CD4-positive, alpha-beta T cell treated with Interleukin-15 for 4 hours (primary cell): ENCODE results near the gene GOLGA7B.
"Not testable (repeated sequence)": the region's sequence is repeated elsewhere in the genome, so short reads cannot be mapped to it uniquely, and the experiment has no call there.

Experiments
- DNase-seq: peaks from one replicate; pipeline ENCODE4 v3.0.0-alpha.2; 2020; ENCODE audit warnings: low spot score

The GOLGA7B gene

DNA sequence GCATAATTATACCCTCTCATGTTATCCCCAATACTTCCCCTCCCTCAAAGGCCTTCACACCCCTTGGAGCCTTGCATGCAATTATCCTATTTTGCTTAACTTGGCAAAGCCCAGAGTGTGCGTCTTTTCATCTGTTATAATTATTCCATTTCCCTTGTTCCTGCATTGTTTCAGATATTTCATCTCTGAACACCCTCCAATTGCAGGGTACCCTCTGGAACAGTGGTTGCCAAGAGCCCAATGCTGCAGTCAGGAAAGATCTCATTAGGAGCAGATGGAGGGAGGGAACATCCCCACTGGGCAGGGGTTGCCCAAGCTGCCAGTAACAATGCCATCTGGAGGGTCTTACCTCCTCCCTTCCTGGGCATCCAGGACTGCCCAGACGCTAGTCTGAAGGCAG is 18.4 kb upstream of the GOLGA7B start:
- DNase-seq, result no peak

DNA sequence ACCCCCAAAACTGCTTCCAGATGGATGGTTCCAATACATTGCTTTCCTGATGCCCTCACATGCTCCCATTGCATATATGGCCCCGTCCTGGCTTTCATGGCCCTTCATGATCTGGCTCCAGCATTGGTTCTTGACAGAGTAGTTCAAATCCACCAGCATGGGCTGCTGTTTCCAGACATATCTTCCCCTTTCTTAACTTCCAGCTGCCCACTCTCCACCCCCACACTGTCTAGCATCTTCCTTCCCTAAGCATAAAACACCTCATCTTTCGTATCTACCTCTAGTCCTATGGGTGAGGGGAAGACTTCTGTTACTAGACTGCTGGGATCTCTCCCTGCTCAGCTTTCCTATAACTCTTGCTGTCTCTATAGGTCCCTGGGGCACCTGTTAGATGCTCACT is 13.2 kb upstream of the GOLGA7B start:
- no peak for DNase-seq

DNA sequence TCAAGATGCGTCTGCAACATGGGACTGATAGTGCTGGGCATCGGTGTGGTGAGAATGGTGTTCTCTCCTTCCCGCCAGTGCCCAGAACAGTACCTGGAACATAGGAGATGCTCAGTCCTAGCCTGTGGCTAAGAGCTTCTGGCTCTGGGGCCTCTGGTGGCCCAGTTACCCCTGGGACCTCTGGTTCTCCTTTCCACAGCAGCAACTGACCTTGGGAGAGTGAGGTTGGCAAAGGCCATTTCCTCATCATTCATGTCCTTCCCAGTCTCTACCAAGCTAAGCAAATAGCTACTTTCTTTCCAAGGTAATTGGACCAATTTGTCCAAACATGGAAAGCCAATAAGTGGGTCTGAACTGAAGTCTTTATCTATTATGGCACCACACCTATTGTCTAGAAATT is 11.6 kb upstream of the GOLGA7B start:
- no peak for DNase-seq

DNA sequence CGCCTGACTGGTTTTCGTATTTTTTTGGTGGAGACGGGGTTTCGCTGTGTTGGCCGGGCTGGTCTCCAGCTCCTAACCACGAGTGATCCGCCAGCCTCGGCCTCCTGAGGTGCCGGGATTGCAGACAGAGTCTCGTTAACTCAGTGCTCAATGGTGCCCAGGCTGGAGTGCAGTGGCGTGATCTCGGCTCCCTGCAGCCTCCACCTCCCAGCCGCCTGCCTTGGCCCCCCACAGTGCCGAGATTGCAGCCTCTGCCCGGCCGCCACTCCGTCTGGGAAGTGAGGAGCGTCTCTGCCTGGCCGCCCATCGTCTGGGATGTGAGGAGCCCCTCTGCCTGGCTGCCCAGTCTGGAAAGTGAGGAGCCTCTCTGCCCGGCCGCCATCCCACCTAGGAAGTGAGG is 8.5 kb upstream of the GOLGA7B start:
- not testable (repeated sequence) for DNase-seq

DNA sequence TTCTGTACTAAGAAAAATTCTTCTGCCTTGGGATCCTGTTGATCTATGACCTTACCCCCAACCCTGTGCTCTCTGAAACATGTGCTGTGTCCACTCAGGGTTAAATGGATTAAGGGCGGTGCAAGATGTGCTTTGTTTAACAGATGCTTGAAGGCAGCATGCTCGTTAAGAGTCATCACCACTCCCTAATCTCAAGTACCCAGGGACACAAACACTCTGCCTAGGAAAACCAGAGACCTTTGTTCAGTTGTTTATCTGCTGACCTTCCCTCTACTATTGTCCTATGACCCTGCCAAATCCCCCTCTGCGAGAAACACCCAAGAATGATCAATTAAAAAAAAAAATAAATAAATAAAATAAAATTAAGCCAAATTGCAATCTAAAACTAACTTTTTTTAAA is 7.5 kb upstream of the GOLGA7B start:
- not testable (repeated sequence) for DNase-seq

DNA sequence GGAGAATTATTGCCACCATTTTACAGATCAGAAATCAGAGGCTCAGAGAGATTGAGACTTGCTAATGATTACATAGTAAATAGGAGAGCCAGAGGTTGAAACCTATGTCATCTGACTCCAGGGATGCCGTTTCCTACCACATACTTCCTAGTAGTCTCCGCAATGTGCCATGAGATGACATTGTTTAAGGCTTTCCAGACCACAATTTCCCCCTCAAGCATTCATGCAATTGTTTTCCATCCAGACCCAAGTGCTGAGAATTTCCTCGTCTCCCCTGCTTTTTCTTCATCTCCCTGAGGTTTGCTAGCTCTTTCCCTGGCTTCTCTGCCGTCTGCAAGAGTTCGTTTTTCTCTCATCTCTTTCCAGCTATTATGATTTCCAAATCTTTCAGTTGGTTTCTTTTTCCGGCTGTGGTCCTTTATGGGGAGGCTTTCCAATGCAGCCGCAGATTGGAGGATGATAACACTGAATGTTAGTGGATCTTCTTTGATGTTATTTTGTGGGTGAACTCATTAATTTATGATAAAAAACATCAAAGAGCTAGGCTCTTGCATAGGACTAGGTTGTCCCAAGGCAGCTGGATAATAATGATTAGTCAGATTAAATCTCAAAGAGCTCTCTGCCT is 6.9 kb upstream of the GOLGA7B start:
- no peak for DNase-seq

GRCh38 chr10:97843281-97843671 is 6.4 kb upstream of the GOLGA7B start:
- no peak for DNase-seq

DNA sequence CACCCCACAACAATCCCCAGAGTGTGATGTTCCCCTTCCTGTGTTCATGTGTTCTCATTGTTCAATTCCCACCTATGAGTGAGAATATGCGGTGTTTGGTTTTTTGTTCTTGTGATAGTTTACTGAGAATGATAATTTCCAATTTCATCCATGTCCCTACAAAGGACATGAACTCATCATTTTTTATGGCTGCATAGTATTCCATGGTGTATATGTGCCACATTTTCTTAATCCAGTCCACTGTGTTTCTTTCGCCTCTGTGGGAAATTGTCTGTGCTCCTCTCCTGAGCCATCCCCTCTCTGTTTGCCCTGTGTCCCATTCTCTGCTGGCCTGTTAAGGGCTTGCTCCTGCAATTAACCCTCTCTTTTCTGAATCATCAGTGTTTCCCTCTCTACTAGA is 5.7 kb upstream of the GOLGA7B start:
- not testable (repeated sequence) for DNase-seq

DNA sequence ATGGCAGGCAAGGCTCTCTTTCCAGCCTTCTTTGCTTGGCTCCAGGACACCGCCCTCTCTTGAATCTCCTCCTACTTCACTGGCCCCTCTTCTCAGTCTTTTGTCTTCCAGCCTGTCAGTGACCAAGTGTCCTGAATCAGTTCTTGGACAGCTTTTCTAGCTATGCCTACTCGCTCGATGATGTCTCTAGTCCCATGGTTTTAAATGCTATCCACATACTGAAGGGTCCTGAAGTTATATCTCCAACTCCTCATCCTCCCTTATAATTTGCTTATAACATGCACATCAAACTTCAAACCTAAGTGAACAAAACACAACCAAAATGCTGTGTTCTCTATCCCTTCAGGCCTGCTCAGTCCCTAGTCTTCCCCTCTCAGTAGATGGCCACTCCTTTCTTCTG is 5.0 kb upstream of the GOLGA7B start:
- DNase-seq, result no peak

GRCh38 chr10:97849103-97849686 is 448 bp upstream of the GOLGA7B start:
- DNase-seq, result peak; percentile 29

- no peak for DNase-seq
Measured at GRCh38 chr10:97850446-97850845, 803 bp downstream of the GOLGA7B start.

- peak; percentile 45 for DNase-seq
Measured at GRCh38 chr10:97851341-97852001, 1.8 kb downstream of the GOLGA7B start.

DNA sequence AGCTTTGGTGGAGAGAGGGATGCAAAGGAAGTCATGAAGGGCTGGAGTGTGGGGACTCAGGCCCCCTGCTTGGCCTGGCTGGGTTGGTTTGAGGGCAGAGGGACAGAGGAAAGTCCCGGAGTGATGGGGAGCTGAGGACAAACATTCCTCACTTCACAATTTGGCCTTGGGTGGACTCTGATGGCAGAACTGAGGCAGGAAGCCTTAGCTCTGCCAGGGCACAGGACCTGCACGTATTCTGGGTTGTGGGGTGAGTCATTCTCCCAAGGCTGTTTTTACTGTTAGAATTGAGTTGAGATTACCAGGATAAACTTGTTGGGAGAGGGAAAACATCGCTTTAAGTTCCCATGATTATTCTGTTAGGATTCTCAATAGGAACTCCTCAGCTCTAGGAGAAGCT is 2.6 kb downstream of the GOLGA7B start:
- DNase-seq, result no peak

DNA sequence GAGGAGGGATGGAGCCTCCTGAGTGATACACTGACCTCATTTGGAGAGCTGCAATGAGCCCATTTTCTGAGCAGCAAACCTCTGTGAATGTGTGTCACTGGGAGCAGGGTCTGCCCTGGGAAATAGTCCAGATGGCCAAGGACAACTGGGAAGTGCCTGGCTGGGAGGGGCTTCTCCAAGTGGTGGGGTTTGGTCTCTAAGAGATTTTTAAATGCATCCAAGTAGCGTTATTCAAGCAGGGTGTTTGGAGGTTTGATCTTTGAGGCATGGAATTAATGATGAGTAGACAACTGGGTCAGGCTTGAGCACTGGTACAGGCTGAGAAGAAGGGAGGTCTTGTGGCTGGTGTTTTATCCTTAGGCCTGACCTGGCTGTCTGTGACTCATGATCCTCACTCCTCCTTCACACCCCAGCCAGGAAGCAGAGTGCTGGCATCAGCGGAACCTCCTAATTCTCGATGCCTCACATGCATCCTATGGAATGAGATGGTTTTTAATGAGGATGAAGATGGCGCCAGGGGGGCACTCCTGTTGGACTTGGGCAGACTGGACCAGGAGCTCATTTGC is 3.3 kb downstream of the GOLGA7B start:
- no peak for DNase-seq

DNA sequence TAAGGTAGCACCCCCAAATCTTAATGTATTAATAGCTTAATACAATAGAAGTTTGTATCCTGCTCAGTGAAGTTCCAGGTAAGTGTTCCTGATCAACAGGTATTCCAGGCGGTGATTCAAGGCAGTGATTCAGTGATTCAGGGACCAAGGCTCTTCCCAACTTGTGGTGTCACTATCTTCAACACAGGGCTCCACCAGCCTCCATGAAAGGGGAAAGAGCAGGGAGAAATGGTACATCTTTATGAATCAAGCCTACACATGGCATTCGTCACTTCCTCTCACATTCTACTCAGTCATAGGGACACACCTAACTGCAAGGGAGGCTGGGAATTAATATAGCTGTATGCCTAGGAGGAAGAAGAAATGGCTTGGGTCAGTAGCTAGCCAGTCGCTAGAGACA is 5.1 kb downstream of the GOLGA7B start:
- no peak for DNase-seq

- peak; percentile 13 for DNase-seq
Measured at GRCh38 chr10:97858001-97858439, 8.4 kb downstream of the GOLGA7B start.

- no peak for DNase-seq
Measured at GRCh38 chr10:97861097-97861750, 11.6 kb downstream of the GOLGA7B start.

- no peak for DNase-seq
Measured at GRCh38 chr10:97861924-97862323, 12.3 kb downstream of the GOLGA7B start.

DNA sequence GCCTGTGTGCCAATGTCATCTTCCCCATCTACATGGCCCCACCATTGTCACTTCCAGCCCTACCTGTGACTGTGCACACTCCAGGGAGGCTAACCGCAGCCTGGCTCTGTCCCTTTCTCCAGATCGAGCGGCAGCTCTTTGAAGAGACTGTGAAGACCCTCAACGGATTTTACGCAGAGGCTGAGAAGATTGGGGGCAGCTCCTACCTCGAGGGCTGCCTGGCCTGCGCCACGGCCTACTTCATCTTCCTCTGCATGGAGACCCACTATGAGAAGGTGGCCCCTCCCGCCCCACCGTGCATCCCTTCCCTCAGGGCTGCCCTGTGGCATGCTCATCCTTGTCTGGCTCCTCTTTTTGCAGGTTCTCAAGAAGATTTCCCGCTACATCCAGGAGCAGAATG is 14.2 kb downstream of the GOLGA7B start:
- no peak for DNase-seq

DNA sequence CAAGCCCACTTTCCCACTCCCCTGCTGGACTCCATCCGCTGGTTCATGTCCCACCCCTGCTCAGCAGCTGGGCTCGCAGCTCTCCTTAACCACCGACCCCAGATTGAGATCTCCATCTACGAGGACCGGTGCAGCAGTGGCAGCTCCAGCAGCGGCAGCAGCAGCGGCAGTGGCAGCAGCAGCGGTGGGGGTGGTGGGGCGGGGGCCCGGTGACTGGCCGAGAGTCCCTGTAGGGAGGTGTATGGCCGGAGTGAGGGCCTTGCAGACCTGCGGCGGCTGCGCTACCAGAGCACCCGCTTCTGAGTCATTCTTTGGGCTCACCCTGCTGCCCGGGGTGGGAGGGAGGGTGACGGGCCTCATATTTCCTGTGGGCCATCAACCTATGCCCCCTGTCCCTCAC is 15.8 kb downstream of the GOLGA7B start:
- no peak for DNase-seq

- no peak for DNase-seq
Measured at GRCh38 chr10:97866524-97867219, 17.0 kb downstream of the GOLGA7B start.

GRCh38 chr10:97867220-97867800 is 17.7 kb downstream of the GOLGA7B start:
- DNase-seq, result no peak
